Mammary epithelial cell (primary cell): Measurements from ENCODE around the gene PITRM1.

Experiments
- CTCF ChIP-seq, 2 donors: IDR thresholded peaks in 1 of 2; conservative IDR thresholded peaks in 1 of 2; 2 replicates each; pipeline ENCODE4 v1.5.1; 2011 to 2012; ENCODE audit warnings: inconsistent platforms in 2 of 2, low read length in 2 of 2, mild to moderate bottlenecking in 2 of 2, control low read depth in 1 of 2, low read depth in 1 of 2; ENCODE audit not compliant: insufficient read depth in 1 of 2; ENCODE audit errors: extremely low read depth in 1 of 2
- EZH2 ChIP-seq: IDR thresholded peaks from 2 replicates; pipeline ENCODE4 v1.6.1; 2012; ENCODE audit warnings: low read length, inconsistent platforms, borderline replicate concordance

- TF ChIP-seq CTCF (conservative IDR thresholded peaks at IDR 0.05 in 1 of 2, IDR thresholded peaks at IDR 0.05 in 1 of 2; ENCODE audit: extremely low read depth in 1 of 2, insufficient read depth in 1 of 2, low read depth in 1 of 2, low read length in 2 of 2): no peak
- TF ChIP-seq EZH2: no peak
Observed at GRCh38 chr10:3127921-3128320, 44.7 kb downstream of the PITRM1 start.
